A673 (cell line): ENCODE measurements around the gene CHTF8.

Experiments
- EZH2 ChIP-seq: fragments of 200-600 bp; sonication (generic); IDR thresholded peaks from 2 replicates; pipeline ENCODE4 v1.6.1; 2017; ENCODE audit warnings: borderline replicate concordance, low read depth, mild to moderate bottlenecking, mixed read lengths, antibody characterized with exemption, low read length; ENCODE audit not compliant: poor library complexity, severe bottlenecking
- TF ChIP-seq, protein P1 (sequence below): fragments of 300-800, 200-600 bp; sonication (generic); conservative IDR thresholded peaks from 2 replicates; pipeline ENCODE4 v1.5.1; 2017; ENCODE audit warnings: low read depth, mild to moderate bottlenecking, antibody characterized with exemption, low read length, moderate library complexity, mixed read lengths

DNA sequence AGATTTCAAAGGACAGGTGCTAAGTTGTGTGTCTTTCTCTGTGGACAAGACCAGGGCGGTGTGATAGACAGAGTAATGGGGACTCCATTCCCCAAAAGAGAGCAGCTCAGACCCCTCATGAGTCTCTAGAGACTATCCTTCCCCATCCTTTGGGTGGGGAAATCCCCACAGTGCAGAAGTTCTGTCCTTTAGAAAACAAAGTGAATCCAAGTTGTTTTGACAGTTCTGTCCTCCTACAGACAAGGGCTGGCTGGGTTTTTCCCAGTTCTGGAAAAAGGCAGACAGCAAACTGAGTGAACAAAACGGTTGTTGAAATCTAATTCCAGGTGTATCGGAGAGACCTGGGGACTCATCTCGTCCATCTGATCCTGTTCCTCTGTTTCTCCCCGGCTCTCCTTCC is 37.9 kb downstream of the CHTF8 start:
- TF ChIP-seq, protein P1, sequence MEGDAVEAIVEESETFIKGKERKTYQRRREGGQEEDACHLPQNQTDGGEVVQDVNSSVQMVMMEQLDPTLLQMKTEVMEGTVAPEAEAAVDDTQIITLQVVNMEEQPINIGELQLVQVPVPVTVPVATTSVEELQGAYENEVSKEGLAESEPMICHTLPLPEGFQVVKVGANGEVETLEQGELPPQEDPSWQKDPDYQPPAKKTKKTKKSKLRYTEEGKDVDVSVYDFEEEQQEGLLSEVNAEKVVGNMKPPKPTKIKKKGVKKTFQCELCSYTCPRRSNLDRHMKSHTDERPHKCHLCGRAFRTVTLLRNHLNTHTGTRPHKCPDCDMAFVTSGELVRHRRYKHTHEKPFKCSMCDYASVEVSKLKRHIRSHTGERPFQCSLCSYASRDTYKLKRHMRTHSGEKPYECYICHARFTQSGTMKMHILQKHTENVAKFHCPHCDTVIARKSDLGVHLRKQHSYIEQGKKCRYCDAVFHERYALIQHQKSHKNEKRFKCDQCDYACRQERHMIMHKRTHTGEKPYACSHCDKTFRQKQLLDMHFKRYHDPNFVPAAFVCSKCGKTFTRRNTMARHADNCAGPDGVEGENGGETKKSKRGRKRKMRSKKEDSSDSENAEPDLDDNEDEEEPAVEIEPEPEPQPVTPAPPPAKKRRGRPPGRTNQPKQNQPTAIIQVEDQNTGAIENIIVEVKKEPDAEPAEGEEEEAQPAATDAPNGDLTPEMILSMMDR: no peak
- TF ChIP-seq EZH2: no peak
